Neural cell (in vitro differentiated cells): ENCODE data around the gene FURIN. TPM values are rescaled to one million over a fixed set of nuclear protein-coding genes. Genes with fewer than 3 reads are reported as not detected.

Experiments
- H2AFZ ChIP-seq: fragments of 200-600, 300-800 bp; sonication (generic), shearing (Covaris generic); 2 replicates; pipeline ENCODE4 v1.6.0; 2014; ENCODE audit warnings: low read depth, mild to moderate bottlenecking, antibody characterized with exemption, low read length, moderate library complexity
- H3F3A ChIP-seq: fragments of 200-600 bp; shearing (Covaris generic); 2 replicates; pipeline ENCODE4 v1.6.1; 2016; ENCODE audit warnings: mild to moderate bottlenecking, moderate library complexity, mixed read lengths, antibody characterized with exemption, low read length; ENCODE audit not compliant: insufficient read depth, poor library complexity, severe bottlenecking
- H3K27ac ChIP-seq: fragments of 200-600, 300-800 bp; sonication (generic), shearing (Covaris generic); 2 replicates; pipeline ENCODE4 v1.5.1; 2014; ENCODE audit warnings: mild to moderate bottlenecking, low read length, moderate library complexity
- H3K27me3 ChIP-seq: fragments of 300-800, 200-600 bp; sonication (generic), shearing (Covaris generic); 2 replicates; pipeline ENCODE4 v1.6.0; 2014; ENCODE audit warnings: mild to moderate bottlenecking, low read depth, low read length, moderate library complexity; ENCODE audit not compliant: insufficient read depth
- H3K36me3 ChIP-seq: fragments of 300-800, 200-600 bp; sonication (generic), shearing (Covaris generic); 2 replicates; pipeline ENCODE4 v1.5.1; 2014; ENCODE audit warnings: mild to moderate bottlenecking, antibody characterized with exemption, low read length, moderate library complexity; ENCODE audit not compliant: insufficient read depth
- H3K4me2 ChIP-seq: fragments of 300-800, 200-600 bp; sonication (generic), shearing (Covaris generic); 2 replicates; pipeline ENCODE4 v1.6.0; 2014; ENCODE audit warnings: mild to moderate bottlenecking, low read length
- H3K4me3 ChIP-seq: fragments of 300-800, 200-600 bp; sonication (generic), shearing (Covaris generic); 2 replicates; pipeline ENCODE4 v1.5.1; 2014; ENCODE audit warnings: mild to moderate bottlenecking, low read length, moderate library complexity
- H3K79me2 ChIP-seq: fragments of 200-600 bp; shearing (Covaris generic); replicated peaks from 2 replicates; pipeline ENCODE4 v1.6.0; 2014; ENCODE audit warnings: mild to moderate bottlenecking, low read length, moderate library complexity; ENCODE audit not compliant: insufficient read depth
- H3K9ac ChIP-seq: fragments of 300-800, 200-600 bp; sonication (generic), shearing (Covaris generic); 2 replicates; pipeline ENCODE4 v1.6.1; 2016; ENCODE audit warnings: mild to moderate bottlenecking, low read length, mixed read lengths
- H3K9me2 ChIP-seq: fragments of 200-600 bp; shearing (Covaris generic); 2 replicates; pipeline ENCODE4 v1.6.1; 2016; ENCODE audit warnings: mild to moderate bottlenecking, low read length, mixed read lengths; ENCODE audit not compliant: insufficient read depth
- H3K9me3 ChIP-seq: fragments of 200-600, 300-800 bp; sonication (generic), shearing (Covaris generic); 2 replicates; pipeline ENCODE4 v1.6.1; 2016; ENCODE audit warnings: mild to moderate bottlenecking, mixed run types, low read length, moderate library complexity, mixed read lengths
- H4K20me1 ChIP-seq: fragments of 200-600 bp; shearing (Covaris generic); 2 replicates; pipeline ENCODE4 v1.6.1; 2016; ENCODE audit warnings: mild to moderate bottlenecking, mixed run types; ENCODE audit not compliant: insufficient read depth
- EP300 ChIP-seq: fragments of 450-650 bp; conservative IDR thresholded peaks from 2 replicates; pipeline ENCODE4 v1.6.1; 2014; ENCODE audit warnings: antibody characterized with exemption, mild to moderate bottlenecking, moderate library complexity; ENCODE audit not compliant: poor library complexity, severe bottlenecking
- EZH2 ChIP-seq: fragments of 200-600, 300-800 bp; shearing (Covaris generic), sonication (generic); IDR thresholded peaks from 2 replicates; pipeline ENCODE4 v1.6.1; 2014; ENCODE audit warnings: antibody characterized with exemption, low read length, borderline replicate concordance, mild to moderate bottlenecking; ENCODE audit not compliant: insufficient read depth, poor library complexity, severe bottlenecking
- MXI1 ChIP-seq: fragments of 450-650 bp; conservative IDR thresholded peaks from 2 replicates; pipeline ENCODE4 v1.6.1; 2014; ENCODE audit warnings: antibody characterized with exemption, mild to moderate bottlenecking; ENCODE audit not compliant: poor library complexity, severe bottlenecking
- POLR2AphosphoS5 ChIP-seq: IDR thresholded peaks from 2 replicates; pipeline ENCODE4 v1.6.1; 2012
- RAD21 ChIP-seq: fragments of 450-650 bp; conservative IDR thresholded peaks from 2 replicates; pipeline ENCODE4 v1.6.1; 2014; ENCODE audit warnings: antibody characterized with exemption, mild to moderate bottlenecking, moderate library complexity
- SMC3 ChIP-seq: fragments of 450-650 bp; conservative IDR thresholded peaks from 2 replicates; pipeline ENCODE4 v1.6.1; 2014; ENCODE audit warnings: antibody characterized with exemption, mild to moderate bottlenecking, moderate library complexity; ENCODE audit not compliant: poor library complexity
- TAF1 ChIP-seq: IDR thresholded peaks from 2 replicates; pipeline ENCODE4 v1.6.1; 2012; ENCODE audit warnings: low read depth
- polyA plus RNA-seq: library from polyadenylated mRNA; depleted of rRNA; stranded (reverse); fragments of >200 nt; gene quantifications from 2 replicates; pipeline ENCODE4 v1.2.3, GENCODE V29; 2014
- TF ChIP-seq, protein P1 (sequence below): fragments of 450-650 bp; IDR thresholded peaks from 2 replicates; pipeline ENCODE4 v1.5.1; 2014; ENCODE audit warnings: antibody characterized with exemption, mild to moderate bottlenecking, moderate library complexity; ENCODE audit not compliant: poor library complexity, severe bottlenecking
- TF ChIP-seq, protein P2 (sequence below): IDR thresholded peaks from 2 replicates; pipeline ENCODE4 v1.6.1; 2012; ENCODE audit warnings: borderline replicate concordance

The FURIN gene
- polyA plus RNA-seq, 1 donor from 2014 or later: 4.3 TPM

DNA sequence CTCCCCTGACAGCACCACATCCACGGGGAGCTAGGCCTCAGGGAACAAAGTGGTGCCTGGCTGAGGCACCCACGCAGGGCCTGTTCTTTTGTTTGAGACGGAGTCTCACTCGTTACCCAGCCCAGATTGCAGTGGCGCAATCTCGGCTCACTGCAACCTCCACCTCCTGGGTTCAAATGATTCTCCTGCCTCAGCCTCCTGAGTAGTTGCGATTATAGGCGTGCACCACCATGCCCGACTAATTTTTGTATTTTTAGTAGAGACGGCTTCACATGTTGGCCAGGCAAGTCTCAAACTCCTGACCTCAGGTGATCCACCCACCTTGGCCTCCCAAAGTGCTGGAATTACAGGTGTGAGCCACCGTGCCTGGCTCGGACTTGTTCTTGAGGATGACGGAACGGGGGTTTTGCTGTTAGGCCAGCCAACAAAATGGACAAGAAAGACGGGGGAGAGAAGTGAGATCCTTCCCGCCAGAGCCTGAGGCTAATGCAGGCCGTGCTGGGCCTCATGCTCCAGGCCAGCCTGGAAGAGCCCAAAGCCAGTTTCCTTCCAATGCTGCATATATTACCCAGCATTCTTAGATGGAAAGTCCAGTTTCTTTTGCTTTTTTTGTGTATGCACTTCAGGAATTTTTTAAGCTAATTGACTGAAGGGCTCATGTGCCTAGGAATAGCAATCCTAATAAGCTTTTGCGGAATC lies 28.1 kb upstream of the FURIN start:
- no peaks in the 10 kb centered on the region for H4K20me1 ChIP-seq
- H3K27ac ChIP-seq: no peak overlapping the region
- H3F3A ChIP-seq: no peaks in the 10 kb centered on the region
- H3K27me3 ChIP-seq: no peaks in the 10 kb centered on the region
- no peak overlapping the region for H3K4me3 ChIP-seq
- no peaks in the 10 kb centered on the region for H3K79me2 ChIP-seq
- H3K9me2 ChIP-seq: no peaks in the 10 kb centered on the region
- H3K36me3 ChIP-seq: no peaks in the 10 kb centered on the region
- H2AFZ ChIP-seq: no peak overlapping the region
- H3K9me3 ChIP-seq: no peaks in the 10 kb centered on the region
- no peak overlapping the region for H3K4me2 ChIP-seq
- H3K9ac ChIP-seq: no peak overlapping the region
- TF ChIP-seq RAD21: no peak
- TF ChIP-seq, protein P1, sequence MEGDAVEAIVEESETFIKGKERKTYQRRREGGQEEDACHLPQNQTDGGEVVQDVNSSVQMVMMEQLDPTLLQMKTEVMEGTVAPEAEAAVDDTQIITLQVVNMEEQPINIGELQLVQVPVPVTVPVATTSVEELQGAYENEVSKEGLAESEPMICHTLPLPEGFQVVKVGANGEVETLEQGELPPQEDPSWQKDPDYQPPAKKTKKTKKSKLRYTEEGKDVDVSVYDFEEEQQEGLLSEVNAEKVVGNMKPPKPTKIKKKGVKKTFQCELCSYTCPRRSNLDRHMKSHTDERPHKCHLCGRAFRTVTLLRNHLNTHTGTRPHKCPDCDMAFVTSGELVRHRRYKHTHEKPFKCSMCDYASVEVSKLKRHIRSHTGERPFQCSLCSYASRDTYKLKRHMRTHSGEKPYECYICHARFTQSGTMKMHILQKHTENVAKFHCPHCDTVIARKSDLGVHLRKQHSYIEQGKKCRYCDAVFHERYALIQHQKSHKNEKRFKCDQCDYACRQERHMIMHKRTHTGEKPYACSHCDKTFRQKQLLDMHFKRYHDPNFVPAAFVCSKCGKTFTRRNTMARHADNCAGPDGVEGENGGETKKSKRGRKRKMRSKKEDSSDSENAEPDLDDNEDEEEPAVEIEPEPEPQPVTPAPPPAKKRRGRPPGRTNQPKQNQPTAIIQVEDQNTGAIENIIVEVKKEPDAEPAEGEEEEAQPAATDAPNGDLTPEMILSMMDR: no peak
- TF ChIP-seq, protein P2, sequence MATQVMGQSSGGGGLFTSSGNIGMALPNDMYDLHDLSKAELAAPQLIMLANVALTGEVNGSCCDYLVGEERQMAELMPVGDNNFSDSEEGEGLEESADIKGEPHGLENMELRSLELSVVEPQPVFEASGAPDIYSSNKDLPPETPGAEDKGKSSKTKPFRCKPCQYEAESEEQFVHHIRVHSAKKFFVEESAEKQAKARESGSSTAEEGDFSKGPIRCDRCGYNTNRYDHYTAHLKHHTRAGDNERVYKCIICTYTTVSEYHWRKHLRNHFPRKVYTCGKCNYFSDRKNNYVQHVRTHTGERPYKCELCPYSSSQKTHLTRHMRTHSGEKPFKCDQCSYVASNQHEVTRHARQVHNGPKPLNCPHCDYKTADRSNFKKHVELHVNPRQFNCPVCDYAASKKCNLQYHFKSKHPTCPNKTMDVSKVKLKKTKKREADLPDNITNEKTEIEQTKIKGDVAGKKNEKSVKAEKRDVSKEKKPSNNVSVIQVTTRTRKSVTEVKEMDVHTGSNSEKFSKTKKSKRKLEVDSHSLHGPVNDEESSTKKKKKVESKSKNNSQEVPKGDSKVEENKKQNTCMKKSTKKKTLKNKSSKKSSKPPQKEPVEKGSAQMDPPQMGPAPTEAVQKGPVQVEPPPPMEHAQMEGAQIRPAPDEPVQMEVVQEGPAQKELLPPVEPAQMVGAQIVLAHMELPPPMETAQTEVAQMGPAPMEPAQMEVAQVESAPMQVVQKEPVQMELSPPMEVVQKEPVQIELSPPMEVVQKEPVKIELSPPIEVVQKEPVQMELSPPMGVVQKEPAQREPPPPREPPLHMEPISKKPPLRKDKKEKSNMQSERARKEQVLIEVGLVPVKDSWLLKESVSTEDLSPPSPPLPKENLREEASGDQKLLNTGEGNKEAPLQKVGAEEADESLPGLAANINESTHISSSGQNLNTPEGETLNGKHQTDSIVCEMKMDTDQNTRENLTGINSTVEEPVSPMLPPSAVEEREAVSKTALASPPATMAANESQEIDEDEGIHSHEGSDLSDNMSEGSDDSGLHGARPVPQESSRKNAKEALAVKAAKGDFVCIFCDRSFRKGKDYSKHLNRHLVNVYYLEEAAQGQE: no peak
- no peak for TF ChIP-seq TAF1
- TF ChIP-seq EZH2: no peak
- no peak for TF ChIP-seq MXI1

DNA sequence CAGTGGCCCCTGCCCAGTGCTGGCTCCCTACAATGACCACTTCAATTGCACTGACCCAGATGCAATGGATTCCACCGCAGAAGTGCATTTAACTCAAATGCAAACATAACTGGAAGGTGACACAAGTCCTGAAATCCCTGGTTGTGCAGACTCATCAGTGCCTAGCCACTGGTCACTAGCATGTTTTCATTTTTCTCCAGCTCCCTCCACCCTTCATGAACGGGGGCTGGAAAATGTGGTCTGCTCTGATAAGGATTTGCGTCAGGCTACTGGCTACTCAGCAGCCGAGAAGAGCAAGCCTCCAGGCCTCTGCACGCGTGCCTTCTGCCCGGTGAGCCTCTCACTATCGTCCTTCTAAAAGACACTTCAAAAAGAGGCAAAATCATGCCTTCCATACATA lies 27.4 kb upstream of the FURIN start:
- Histone ChIP-seq H3K9me2 (no peaks in the 10 kb centered on the region), H3K27me3 (no peaks in the 10 kb centered on the region), H3K9ac (no peak overlapping the region), H3K9me3 (no peaks in the 10 kb centered on the region), H3F3A (no peaks in the 10 kb centered on the region), H4K20me1 (no peaks in the 10 kb centered on the region), H3K79me2 (no peaks in the 10 kb centered on the region), H3K4me3 (no peak overlapping the region), H2AFZ (no peak overlapping the region), H3K27ac (no peak overlapping the region), H3K36me3 (no peaks in the 10 kb centered on the region), H3K4me2 (no peak overlapping the region)
- TF ChIP-seq RAD21: no peak
- no peak for TF ChIP-seq EP300
- TF ChIP-seq, protein P1: no peak
- TF ChIP-seq, protein P2: no peak
- no peak for TF ChIP-seq TAF1
- no peak for TF ChIP-seq EZH2
- TF ChIP-seq POLR2AphosphoS5: no peak
- no peak for TF ChIP-seq MXI1
- TF ChIP-seq SMC3: no peak
